Measurements from ENCODE around the gene RIOK1. TPM values are rescaled to one million over a fixed set of nuclear protein-coding genes. Genes with fewer than 3 reads are reported as not detected.

Gene RIOK1
- total RNA-seq, 1 donor from 2014 or later: 12.6 TPM

GRCh38 chr6:7419065-7419464, 29.5 kb downstream of the RIOK1 start:
- Mint-ChIP-seq H3K4me1 (ENCODE audit: unreplicated experiment) (no peaks in the 10 kb centered on the region), H3K4me3 (ENCODE audit: unreplicated experiment) (no peak overlapping the region), H3K27ac (ENCODE audit: unreplicated experiment) (no peak overlapping the region), H3K36me3 (ENCODE audit: low read depth, unreplicated experiment) (peaks cover 3% of the 10 kb centered on the region), H3K27me3 (ENCODE audit: unreplicated experiment) (no peaks in the 10 kb centered on the region), H3K9me3 (ENCODE audit: unreplicated experiment) (no peaks in the 10 kb centered on the region)
- no peak for DNase-seq (ENCODE audit: low spot score)
- no peak for TF ChIP-seq CTCF (IDR thresholded peaks at IDR 0.05; ENCODE audit: unreplicated experiment)

GRCh38 chr6:7421066-7421465, 31.5 kb downstream of the RIOK1 start:
- H3K4me3 Mint-ChIP-seq (ENCODE audit: unreplicated experiment): no peak overlapping the region

GRCh38 chr6:7424058-7424457, 34.5 kb downstream of the RIOK1 start:
- H3K4me3 Mint-ChIP-seq (ENCODE audit: unreplicated experiment): no peak overlapping the region
- no peaks in the 10 kb centered on the region for H3K27me3 Mint-ChIP-seq (ENCODE audit: unreplicated experiment)
- DNase-seq (ENCODE audit: low spot score): no peak
- H3K36me3 Mint-ChIP-seq (ENCODE audit: low read depth, unreplicated experiment): no peaks in the 10 kb centered on the region
- no peak overlapping the region for H3K27ac Mint-ChIP-seq (ENCODE audit: unreplicated experiment)
- TF ChIP-seq CTCF (IDR thresholded peaks at IDR 0.05; ENCODE audit: unreplicated experiment): no peak
- H3K4me1 Mint-ChIP-seq (ENCODE audit: unreplicated experiment): no peaks in the 10 kb centered on the region
- H3K9me3 Mint-ChIP-seq (ENCODE audit: unreplicated experiment): no peaks in the 10 kb centered on the region

More at GRCh38 chr6:7421066-7421465, 31.5 kb downstream of the RIOK1 start:
- Mint-ChIP-seq H3K9me3 (ENCODE audit: unreplicated experiment) (no peaks in the 10 kb centered on the region), H3K27me3 (ENCODE audit: unreplicated experiment) (no peaks in the 10 kb centered on the region), H3K27ac (ENCODE audit: unreplicated experiment) (no peak overlapping the region), H3K36me3 (ENCODE audit: low read depth, unreplicated experiment) (no peaks in the 10 kb centered on the region), H3K4me1 (ENCODE audit: unreplicated experiment) (no peaks in the 10 kb centered on the region)
- no peak for DNase-seq (ENCODE audit: low spot score)
- no peak for TF ChIP-seq CTCF (IDR thresholded peaks at IDR 0.05; ENCODE audit: unreplicated experiment)

GRCh38 chr6:7424967-7425807, 35.6 kb downstream of the RIOK1 start:
- Mint-ChIP-seq H3K36me3 (ENCODE audit: low read depth, unreplicated experiment) (no peaks in the 10 kb centered on the region), H3K4me1 (ENCODE audit: unreplicated experiment) (no peaks in the 10 kb centered on the region), H3K27me3 (ENCODE audit: unreplicated experiment) (no peaks in the 10 kb centered on the region), H3K4me3 (ENCODE audit: unreplicated experiment) (no peak overlapping the region), H3K27ac (ENCODE audit: unreplicated experiment) (no peak overlapping the region), H3K9me3 (ENCODE audit: unreplicated experiment) (no peaks in the 10 kb centered on the region)
- TF ChIP-seq CTCF (IDR thresholded peaks at IDR 0.05; ENCODE audit: unreplicated experiment): peak; percentile 44
- DNase-seq (ENCODE audit: low spot score): no peak

- Mint-ChIP-seq H3K27me3 (ENCODE audit: unreplicated experiment) (no peaks in the 10 kb centered on the region), H3K4me1 (ENCODE audit: unreplicated experiment) (no peaks in the 10 kb centered on the region), H3K27ac (ENCODE audit: unreplicated experiment) (no peak overlapping the region), H3K9me3 (ENCODE audit: unreplicated experiment) (no peaks in the 10 kb centered on the region), H3K36me3 (ENCODE audit: low read depth, unreplicated experiment) (no peaks in the 10 kb centered on the region), H3K4me3 (ENCODE audit: unreplicated experiment) (no peak overlapping the region)
- no peak for DNase-seq (ENCODE audit: low spot score)
- no peak for TF ChIP-seq CTCF (IDR thresholded peaks at IDR 0.05; ENCODE audit: unreplicated experiment)
These were observed 36.2 kb downstream of the RIOK1 start for GRCh38 chr6:7425808-7426190.
